A673 (cell line): ENCODE measurements around the gene SLC37A3. TPM values are rescaled to one million over a fixed set of nuclear protein-coding genes. Genes with fewer than 3 reads are reported as not detected.

Source experiments
- BruUV-seq: library from RNA; stranded (reverse); fragments of 400-500 nt; replicated peaks from 2 replicates; lab custom pipeline; 2021; lab: Mats Ljungman, UMichigan
- CTCF ChIA-PET: fragments of 300-600 bp; sonication (Branson Sonifier 250); formaldehyde crosslinking; loops from one replicate; lab custom pipeline; 2022; ENCODE audit warnings: antibody characterized with exemption; lab: Charles Lee
- POLR2A ChIA-PET: fragments of 300-600 bp; sonication (Branson Sonifier 250); formaldehyde crosslinking; loops from one replicate; lab custom pipeline; 2022; ENCODE audit warnings: antibody characterized with exemption; ENCODE audit not compliant: low non-redundant PET; lab: Charles Lee
- DNase-seq: peaks from one replicate; pipeline ENCODE4 v3.0.0-alpha.2; 2015; ENCODE audit warnings: low spot score
- H3K27ac ChIP-seq: fragments of 200-600 bp; sonication (generic); 2 replicates; pipeline ENCODE4 v1.5.1; 2016; ENCODE audit warnings: mixed run types, low read depth, mild to moderate bottlenecking, mixed read lengths, antibody characterized with exemption, low read length; ENCODE audit not compliant: poor library complexity, severe bottlenecking
- H3K27me3 ChIP-seq: fragments of 200-600 bp; sonication (generic); replicated peaks from 2 replicates; pipeline ENCODE4 v1.6.1; 2017; ENCODE audit warnings: mixed run types, low read depth, mild to moderate bottlenecking, mixed read lengths, antibody characterized with exemption, low read length; ENCODE audit not compliant: insufficient read depth, poor library complexity
- H3K36me3 ChIP-seq: fragments of 200-600 bp; sonication (generic); 2 replicates; pipeline ENCODE4 v1.6.1; 2016; ENCODE audit warnings: mixed run types, mild to moderate bottlenecking, mixed read lengths, antibody characterized with exemption, low read length; ENCODE audit not compliant: insufficient read depth, poor library complexity, severe bottlenecking
- H3K4me1 ChIP-seq: fragments of 200-600 bp; sonication (generic); 2 replicates; pipeline ENCODE4 v1.6.1; 2017; ENCODE audit warnings: mixed run types, mild to moderate bottlenecking, mixed read lengths, antibody characterized with exemption, low read length; ENCODE audit not compliant: insufficient read depth, poor library complexity, severe bottlenecking
- H3K4me3 ChIP-seq: fragments of 200-600 bp; sonication (generic); 2 replicates; pipeline ENCODE4 v1.5.1; 2016; ENCODE audit warnings: low read depth, mixed run types, mild to moderate bottlenecking, mixed read lengths, low read length; ENCODE audit not compliant: poor library complexity, severe bottlenecking
- H3K9me3 ChIP-seq: fragments of 200-600 bp; sonication (generic); 2 replicates; pipeline ENCODE4 v1.6.1; 2016; ENCODE audit warnings: mixed run types, low read depth, mild to moderate bottlenecking, mixed read lengths, antibody characterized with exemption, low read length; ENCODE audit not compliant: poor library complexity, severe bottlenecking
- EZH2 ChIP-seq: fragments of 200-600 bp; sonication (generic); IDR thresholded peaks from 2 replicates; pipeline ENCODE4 v1.6.1; 2017; ENCODE audit warnings: borderline replicate concordance, low read depth, mild to moderate bottlenecking, mixed read lengths, antibody characterized with exemption, low read length; ENCODE audit not compliant: poor library complexity, severe bottlenecking
- intact Hi-C: fragments of 100-400 bp; cut with micrococcal nuclease; formaldehyde crosslinking; loops from one replicate; pipeline ENCODE4 v1.10.0; 2022; ENCODE audit not compliant: unreplicated experiment
- total RNA-seq: library from RNA; stranded (reverse); gene quantifications from 2 replicates; pipeline ENCODE4 v1.2.3, GENCODE V29; 2021
- TF ChIP-seq, protein P1 (sequence below): fragments of 300-800, 200-600 bp; sonication (generic); conservative IDR thresholded peaks from 2 replicates; pipeline ENCODE4 v1.5.1; 2017; ENCODE audit warnings: low read depth, mild to moderate bottlenecking, antibody characterized with exemption, low read length, moderate library complexity, mixed read lengths

Gene SLC37A3
- total RNA-seq, 1 experiment from 2014 or later, result 34.7 TPM

DNA sequence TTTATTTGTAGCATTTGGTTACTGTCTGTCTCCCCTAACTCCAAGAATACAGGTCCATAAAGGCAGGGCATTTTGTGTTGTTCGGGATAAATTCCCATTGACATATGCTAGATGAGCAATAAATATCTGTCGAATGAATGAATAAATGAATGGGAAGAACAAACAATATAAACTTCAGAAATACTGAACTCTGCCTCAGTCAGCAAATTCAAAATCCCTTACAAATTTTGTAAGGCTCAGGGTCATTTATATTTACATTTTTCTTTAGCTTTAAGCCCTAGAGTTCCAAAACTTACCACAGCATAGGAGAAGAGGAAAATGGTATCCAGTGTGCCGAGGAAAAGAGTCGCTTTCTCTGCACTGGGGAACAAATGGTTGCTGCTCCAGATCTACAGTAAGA, 29.0 kb downstream of the SLC37A3 start:
- H3K4me1 ChIP-seq, result no peaks in the 10 kb centered on the region
- H3K27me3 ChIP-seq, result no peaks in the 10 kb centered on the region
- ChIA-PET CTCF (no interaction called here), POLR2A (interaction anchor here (0.6 kb wide), 1 partner anchor 38 kb away, joined by 9 read pairs; no protein-coding TSS in a partner anchor)
- DNase-seq, result no peak
- intact Hi-C loops, result no loop called here
- no TSS peak for BruUV-seq
- no peak overlapping the region for H3K27ac ChIP-seq
- TF ChIP-seq EZH2, result no peak
- TF ChIP-seq, protein P1, sequence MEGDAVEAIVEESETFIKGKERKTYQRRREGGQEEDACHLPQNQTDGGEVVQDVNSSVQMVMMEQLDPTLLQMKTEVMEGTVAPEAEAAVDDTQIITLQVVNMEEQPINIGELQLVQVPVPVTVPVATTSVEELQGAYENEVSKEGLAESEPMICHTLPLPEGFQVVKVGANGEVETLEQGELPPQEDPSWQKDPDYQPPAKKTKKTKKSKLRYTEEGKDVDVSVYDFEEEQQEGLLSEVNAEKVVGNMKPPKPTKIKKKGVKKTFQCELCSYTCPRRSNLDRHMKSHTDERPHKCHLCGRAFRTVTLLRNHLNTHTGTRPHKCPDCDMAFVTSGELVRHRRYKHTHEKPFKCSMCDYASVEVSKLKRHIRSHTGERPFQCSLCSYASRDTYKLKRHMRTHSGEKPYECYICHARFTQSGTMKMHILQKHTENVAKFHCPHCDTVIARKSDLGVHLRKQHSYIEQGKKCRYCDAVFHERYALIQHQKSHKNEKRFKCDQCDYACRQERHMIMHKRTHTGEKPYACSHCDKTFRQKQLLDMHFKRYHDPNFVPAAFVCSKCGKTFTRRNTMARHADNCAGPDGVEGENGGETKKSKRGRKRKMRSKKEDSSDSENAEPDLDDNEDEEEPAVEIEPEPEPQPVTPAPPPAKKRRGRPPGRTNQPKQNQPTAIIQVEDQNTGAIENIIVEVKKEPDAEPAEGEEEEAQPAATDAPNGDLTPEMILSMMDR, result no peak
- H3K9me3 ChIP-seq, result no peaks in the 10 kb centered on the region
- no peaks in the 10 kb centered on the region for H3K36me3 ChIP-seq
- H3K4me3 ChIP-seq, result no peak overlapping the region

GRCh38 chr7:140367528-140367927, 30.8 kb downstream of the SLC37A3 start:
- no peak for TF ChIP-seq EZH2
- TF ChIP-seq, protein P1, result no peak
- Histone ChIP-seq H3K27me3 (no peaks in the 10 kb centered on the region), H3K4me3 (no peak overlapping the region), H3K27ac (no peak overlapping the region), H3K9me3 (no peaks in the 10 kb centered on the region), H3K4me1 (no peaks in the 10 kb centered on the region), H3K36me3 (no peaks in the 10 kb centered on the region)
- no TSS peak for BruUV-seq
- CTCF ChIA-PET, result no interaction called here
- POLR2A ChIA-PET, result no interaction called here
- intact Hi-C loops, result no loop called here
- DNase-seq, result no peak

DNA sequence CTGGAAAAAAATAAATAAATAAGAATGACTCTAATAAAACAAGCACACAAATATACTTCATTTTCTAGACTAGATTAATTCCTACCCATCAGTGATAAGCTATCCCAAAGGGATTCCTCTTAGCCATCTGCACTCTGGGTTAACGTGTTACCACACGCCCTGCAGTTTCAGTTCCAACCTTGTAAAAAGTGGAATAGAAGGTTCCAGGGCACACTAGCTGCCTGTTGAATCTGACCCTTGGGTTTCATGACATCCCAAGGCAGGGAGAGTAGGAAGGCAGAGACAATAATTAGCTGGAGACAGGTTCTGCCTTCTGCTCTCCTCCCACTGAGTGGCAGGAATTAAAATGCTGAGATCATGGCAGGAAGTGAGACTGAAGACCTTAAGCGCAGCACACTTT, 33.5 kb downstream of the SLC37A3 start:
- CTCF ChIA-PET, result no interaction called here
- no peaks in the 10 kb centered on the region for H3K4me1 ChIP-seq
- no peak for TF ChIP-seq EZH2
- TF ChIP-seq, protein P1, result no peak

More for the DNA sequence above, 33.5 kb downstream of the SLC37A3 start:
- no peaks in the 10 kb centered on the region for H3K36me3 ChIP-seq
- H3K4me3 ChIP-seq, result no peak overlapping the region
- H3K9me3 ChIP-seq, result no peaks in the 10 kb centered on the region
- no peaks in the 10 kb centered on the region for H3K27me3 ChIP-seq
- H3K27ac ChIP-seq, result no peak overlapping the region
- no TSS peak for BruUV-seq
- POLR2A ChIA-PET, result no interaction called here
- DNase-seq, result no peak
- intact Hi-C loops, result no loop called here
